Epithelial cell of esophagus (primary cell): Measurements from ENCODE around the gene IFIT3.

Source experiments
- DNase-seq: peaks from one replicate; pipeline ENCODE4 v3.0.0; 2010; ENCODE audit warnings: low read depth
- H3K4me3 ChIP-seq: 2 replicates; pipeline ENCODE4 v1.5.1; 2011; ENCODE audit warnings: mild to moderate bottlenecking, low read length, control low read depth
- CTCF ChIP-seq: IDR thresholded peaks from 2 replicates; pipeline ENCODE4 v1.5.1; 2011; ENCODE audit warnings: low read depth, mild to moderate bottlenecking, low read length, control low read depth, inconsistent platforms; ENCODE audit not compliant: insufficient read depth; ENCODE audit errors: missing control alignments

The IFIT3 gene

GRCh38 chr10:89304446-89304845 lies 23.4 kb upstream of the IFIT3 start:
- no peak for TF ChIP-seq CTCF
- H3K4me3 ChIP-seq: no peak overlapping the region
- DNase-seq: no peak

GRCh38 chr10:89304925-89305324 lies 22.9 kb upstream of the IFIT3 start:
- no peak overlapping the region for H3K4me3 ChIP-seq
- no peak for TF ChIP-seq CTCF
- DNase-seq: no peak

- no peak overlapping the region for H3K4me3 ChIP-seq
- DNase-seq: no peak
- TF ChIP-seq CTCF: no peak
Observed at GRCh38 chr10:89305766-89306433, 21.9 kb upstream of the IFIT3 start.

GRCh38 chr10:89306434-89307268 lies 21.1 kb upstream of the IFIT3 start:
- DNase-seq: no peak
- TF ChIP-seq CTCF: no peak
- H3K4me3 ChIP-seq: no peak overlapping the region

- DNase-seq: no peak
- TF ChIP-seq CTCF: no peak
- no peak overlapping the region for H3K4me3 ChIP-seq
Observed at GRCh38 chr10:89307269-89307577, 20.6 kb upstream of the IFIT3 start.

- DNase-seq: no peak
- no peak for TF ChIP-seq CTCF
- H3K4me3 ChIP-seq: no peak overlapping the region
Observed at GRCh38 chr10:89308266-89308665, 19.5 kb upstream of the IFIT3 start.
